NCI-H774 (cell line): ENCODE results near the gene DAB2IP.

Experiments
- DNase-seq: peaks from one replicate; lab custom pipeline; 2025; lab: John Stamatoyannopoulos, UW

The DAB2IP gene

DNA sequence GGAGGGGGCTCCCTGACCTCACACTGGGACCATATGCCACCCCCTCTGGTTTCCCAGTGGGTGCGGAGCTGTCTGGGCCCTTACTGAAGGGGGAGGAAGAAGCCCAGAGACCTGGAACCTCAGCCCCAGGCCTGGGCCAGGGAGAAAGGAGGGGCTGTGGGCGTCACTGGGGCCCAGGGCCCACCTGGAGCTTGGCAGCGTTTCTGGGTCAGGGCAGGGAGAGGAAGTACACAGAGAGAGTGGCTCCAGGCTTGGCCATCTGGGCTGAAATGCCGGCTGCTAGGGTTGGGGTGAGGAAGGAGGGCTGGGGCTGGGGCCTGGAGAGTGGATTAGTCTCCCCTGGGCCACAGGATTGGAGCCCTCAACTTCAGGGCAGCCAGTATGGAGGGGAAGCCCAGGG, 6.4 kb upstream of the DAB2IP start:
- no peak for DNase-seq

- DNase-seq, result no peak
These were observed 5.3 kb upstream of the DAB2IP start for GRCh38 chr9:121645853-121646807.

- no peak for DNase-seq
These were observed 4.4 kb upstream of the DAB2IP start for GRCh38 chr9:121646992-121647391.

DNA sequence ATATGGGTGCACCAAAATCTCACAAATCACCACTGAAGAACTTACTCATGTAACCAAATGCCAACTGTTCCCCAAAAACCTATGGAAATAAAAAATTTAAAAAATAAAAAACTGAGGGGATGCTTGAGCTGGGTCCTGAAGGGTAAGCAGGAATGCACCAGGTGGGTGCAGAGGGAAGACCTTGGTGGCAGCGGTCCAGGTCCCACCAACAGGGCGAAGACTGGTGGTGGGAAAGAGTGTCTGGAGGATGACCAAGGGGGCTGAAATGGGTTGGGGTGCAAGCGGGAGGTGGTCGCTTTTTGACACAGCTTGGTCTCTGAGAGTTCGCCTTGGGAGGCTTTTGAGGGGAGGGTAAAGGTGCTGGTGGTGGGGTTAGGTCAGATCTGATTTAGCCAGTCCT, 3.3 kb upstream of the DAB2IP start:
- no peak for DNase-seq

DNA sequence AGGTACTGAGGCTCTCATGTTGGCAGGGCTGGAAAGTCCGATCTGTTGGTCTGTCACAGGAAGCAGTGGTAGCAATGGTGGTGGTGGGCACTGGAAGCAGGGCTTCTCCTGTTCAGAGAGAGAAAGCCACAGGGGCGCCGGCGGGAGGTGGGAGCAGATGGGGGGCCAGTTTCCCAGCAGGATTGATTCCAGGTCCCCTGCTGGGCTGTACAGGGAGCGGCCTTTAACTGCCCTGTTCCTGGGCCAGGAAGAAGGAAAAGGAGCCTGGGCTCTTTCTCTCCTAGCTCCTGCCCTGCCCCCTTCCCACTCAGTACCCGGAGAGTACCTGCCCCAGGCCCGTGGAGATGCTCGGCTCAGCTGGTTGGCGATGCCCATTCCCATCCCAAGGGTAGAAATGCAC, 2.6 kb upstream of the DAB2IP start:
- DNase-seq, result no peak

DNA sequence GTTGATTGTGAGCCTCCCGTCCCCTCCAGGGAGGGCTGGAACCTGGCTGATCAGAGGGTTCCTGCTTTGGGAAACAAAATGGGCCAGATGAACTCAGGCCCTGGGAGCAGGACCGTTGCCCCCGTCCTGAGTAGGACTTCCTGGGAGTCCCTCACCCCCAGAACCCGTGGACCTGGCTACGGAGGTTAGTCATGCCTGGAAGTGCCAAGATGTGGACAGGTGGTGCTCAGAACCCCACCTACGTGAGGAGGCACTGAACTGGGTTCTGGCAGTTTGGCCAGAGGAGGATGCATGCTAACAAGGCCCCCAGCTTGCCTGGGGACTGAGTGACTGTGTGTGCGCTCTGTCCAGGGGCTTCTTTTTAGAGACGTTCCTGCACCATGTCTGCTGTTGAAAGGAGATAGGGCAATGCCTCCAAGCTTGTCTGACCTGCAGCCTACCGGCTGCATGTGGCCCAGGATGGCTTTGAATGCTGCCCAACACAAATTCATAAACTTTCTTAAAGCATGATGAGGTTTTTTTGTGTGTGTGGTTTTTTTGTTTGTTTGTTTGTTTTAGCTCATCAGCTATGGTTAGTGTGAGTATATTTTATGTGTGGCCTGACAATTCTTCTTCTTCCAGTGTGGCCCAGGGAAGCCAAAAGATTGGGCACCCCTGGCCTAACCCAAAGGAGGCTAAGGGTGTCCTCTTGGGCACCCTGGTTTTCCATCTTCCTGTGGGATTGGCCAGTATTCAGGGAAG, 1.8 kb upstream of the DAB2IP start:
- DNase-seq, result no peak

GRCh38 chr9:121650217-121651007, 1.0 kb upstream of the DAB2IP start:
- DNase-seq, result no peak

DNA sequence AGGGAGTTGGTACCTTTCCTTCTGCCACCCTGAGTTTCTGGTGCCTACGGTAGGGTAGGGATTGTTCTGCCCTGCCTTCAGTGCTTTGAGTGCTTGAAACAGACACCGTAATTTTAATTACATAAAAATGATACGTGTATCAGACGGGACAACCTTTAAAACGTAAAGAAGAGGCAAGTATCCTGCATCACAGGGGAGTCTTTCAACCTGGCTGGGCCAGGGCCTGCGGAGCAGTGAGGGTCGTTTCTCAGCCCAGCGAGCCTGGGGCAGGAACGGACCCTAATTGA, 483 bp upstream of the DAB2IP start:
- no peak for DNase-seq

GRCh38 chr9:121652021-121652837, 795 bp downstream of the DAB2IP start:
- DNase-seq, result no peak

GRCh38 chr9:121652838-121653231, 1.4 kb downstream of the DAB2IP start:
- DNase-seq, result no peak

GRCh38 chr9:121654499-121655140, 3.2 kb downstream of the DAB2IP start:
- DNase-seq, result no peak

DNA sequence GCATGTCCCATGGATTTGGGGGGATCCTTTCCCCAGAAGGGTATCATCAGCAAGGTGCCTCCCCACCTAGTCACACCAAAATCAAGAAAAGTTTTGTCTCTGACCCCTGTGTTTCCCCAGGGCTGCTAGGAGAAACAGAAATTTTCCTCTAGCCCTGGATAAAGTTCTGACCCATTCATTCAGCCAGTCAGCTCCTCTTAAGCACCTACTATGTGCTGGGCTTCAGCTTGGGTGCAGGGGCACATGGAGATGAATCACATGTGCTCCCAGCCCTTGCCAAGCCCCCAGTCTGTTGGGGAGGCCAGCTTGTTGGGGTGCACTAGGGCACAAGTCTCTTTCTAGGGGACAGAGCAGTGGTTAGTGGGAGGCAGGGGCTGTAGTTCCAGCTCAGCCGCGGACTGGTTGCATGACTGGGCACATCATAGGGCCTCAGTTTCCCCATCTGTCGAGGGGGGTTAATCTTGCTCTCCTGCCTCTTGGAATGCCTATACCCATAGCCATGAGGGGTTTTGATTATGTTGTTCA, 3.9 kb downstream of the DAB2IP start:
- no peak for DNase-seq

DNA sequence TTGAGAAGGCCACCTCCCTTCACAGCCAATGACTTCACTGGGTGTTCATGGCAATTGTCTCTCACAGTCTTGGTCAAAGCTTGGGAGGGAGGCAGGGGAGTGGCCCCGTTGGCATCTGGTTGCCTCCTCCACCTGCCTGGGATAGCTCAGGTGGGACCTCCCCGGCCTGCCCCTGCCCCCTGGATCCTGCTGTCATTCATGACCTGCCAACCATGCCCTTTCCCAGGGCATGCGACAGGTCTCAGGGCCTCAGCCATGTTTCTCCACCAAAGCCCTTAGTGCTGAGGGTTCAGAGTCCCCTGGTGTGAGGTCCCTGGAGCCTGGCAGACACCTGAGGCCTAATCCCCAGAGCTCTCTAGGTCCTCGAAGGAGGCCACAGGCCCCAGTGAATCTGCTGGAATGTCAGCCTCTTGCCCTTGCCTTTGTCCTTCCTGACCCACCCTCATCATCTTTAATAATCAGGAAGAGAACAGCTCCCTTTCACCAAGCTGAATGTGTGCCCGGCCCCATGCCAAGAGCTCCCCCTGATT, 5.6 kb downstream of the DAB2IP start:
- DNase-seq, result no peak

- no peak for DNase-seq
These were observed 6.7 kb downstream of the DAB2IP start for GRCh38 chr9:121658166-121658565.

GRCh38 chr9:121658591-121658990, 7.2 kb downstream of the DAB2IP start:
- DNase-seq, result no peak

GRCh38 chr9:121660367-121660766, 8.9 kb downstream of the DAB2IP start:
- DNase-seq, result no peak

- DNase-seq, result no peak
These were observed 9.4 kb downstream of the DAB2IP start for GRCh38 chr9:121660876-121661275.

DNA sequence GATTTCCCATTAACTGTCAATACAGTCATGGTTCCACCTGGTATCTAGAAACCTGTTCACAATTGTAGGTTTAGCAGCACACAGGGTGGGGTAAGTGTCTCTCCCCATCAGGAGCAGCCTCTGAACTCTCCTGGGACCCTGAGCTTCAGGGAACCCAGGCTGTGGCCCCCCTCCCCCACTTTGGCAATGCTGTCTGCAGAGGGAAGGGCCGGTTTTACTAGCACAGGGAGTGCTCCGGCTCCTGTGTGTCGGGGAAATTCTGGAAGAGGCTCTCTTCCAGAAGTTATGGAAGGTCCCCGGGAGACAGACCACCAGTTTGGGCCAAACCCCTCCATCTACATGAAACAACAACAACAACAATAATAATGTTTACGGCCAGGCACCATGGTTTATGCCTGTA, 9.9 kb downstream of the DAB2IP start:
- no peak for DNase-seq

- no peak for DNase-seq
These were observed 10.9 kb downstream of the DAB2IP start for GRCh38 chr9:121662359-121662758.

DNA sequence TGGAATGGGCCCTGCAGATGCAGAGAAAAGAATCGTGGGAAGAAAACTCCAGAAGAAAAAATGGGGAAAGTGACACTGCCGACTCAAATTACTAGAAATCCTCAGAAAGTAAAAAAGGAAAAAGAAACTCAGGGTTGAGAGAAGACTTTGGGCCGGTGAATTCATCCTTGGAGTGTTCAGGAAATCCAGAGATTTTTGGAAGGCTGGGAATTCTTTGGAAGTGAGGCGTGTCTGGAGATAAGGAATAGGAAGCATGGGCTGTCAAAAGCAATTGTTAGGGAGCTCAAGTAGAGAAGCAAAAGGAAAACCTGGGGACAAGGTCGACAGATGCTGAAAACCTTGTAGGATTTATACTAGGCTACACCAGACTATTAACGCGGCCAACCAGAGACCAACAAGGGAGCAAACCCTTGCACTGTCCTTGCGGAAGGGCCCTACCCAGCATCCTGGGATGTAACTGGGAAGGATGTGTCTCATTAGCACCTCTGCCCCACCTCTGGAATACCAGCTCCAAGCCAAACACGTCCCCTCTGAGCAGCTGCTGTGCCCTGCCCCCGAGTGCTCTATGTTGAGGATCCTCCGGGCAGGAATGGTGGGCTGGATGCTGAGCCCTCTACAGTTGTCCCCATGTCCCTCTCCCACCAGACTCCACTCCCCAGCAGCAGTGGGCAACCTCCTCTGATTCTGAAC, 11.6 kb downstream of the DAB2IP start:
- DNase-seq, result no peak
